Osteocyte (in vitro differentiated cells): ENCODE data around the gene SLC25A46. TPM values are rescaled to one million over a fixed set of nuclear protein-coding genes. Genes with fewer than 3 reads are reported as not detected.

Experiments used
- DNase-seq: peaks from one replicate; pipeline ENCODE4 v3.0.0; 2021; ENCODE audit warnings: mixed read lengths; ENCODE audit not compliant: unreplicated experiment; ENCODE audit errors: extremely low spot score
- H3K27ac Mint-ChIP-seq: one replicate; pipeline ENCODE4 v1.8.0; 2021; ENCODE audit warnings: mild to moderate bottlenecking, mixed read lengths; ENCODE audit not compliant: unreplicated experiment
- H3K27me3 Mint-ChIP-seq: one replicate; pipeline ENCODE4 v1.8.0; 2021; ENCODE audit warnings: mixed read lengths; ENCODE audit not compliant: unreplicated experiment
- H3K36me3 Mint-ChIP-seq: one replicate; pipeline ENCODE4 v1.8.0; 2021; ENCODE audit warnings: mixed read lengths; ENCODE audit not compliant: unreplicated experiment
- H3K4me1 Mint-ChIP-seq: one replicate; pipeline ENCODE4 v1.8.0; 2021; ENCODE audit warnings: mixed read lengths; ENCODE audit not compliant: unreplicated experiment
- H3K4me3 Mint-ChIP-seq: one replicate; pipeline ENCODE4 v1.8.0; 2021; ENCODE audit warnings: mild to moderate bottlenecking, moderate library complexity, mixed read lengths; ENCODE audit not compliant: unreplicated experiment
- H3K9me3 Mint-ChIP-seq: one replicate; pipeline ENCODE4 v1.8.0; 2021; ENCODE audit warnings: mixed read lengths; ENCODE audit not compliant: unreplicated experiment
- CTCF ChIP-seq: fragments of 200-600 bp; sonication (generic); IDR thresholded peaks from 2 replicates; pipeline ENCODE4 v1.5.0; 2021; ENCODE audit warnings: antibody characterized with exemption, mild to moderate bottlenecking, moderate library complexity
- total RNA-seq: library from RNA; stranded (reverse); gene quantifications from 2 replicates; pipeline ENCODE4 v1.2.1, GENCODE V29; 2021

Gene SLC25A46
- total RNA-seq, 1 donor from 2014 or later, result 41.9 TPM

- Mint-ChIP-seq H3K9me3 (no peaks in the 10 kb centered on the region), H3K4me1 (no peaks in the 10 kb centered on the region), H3K4me3 (no peak overlapping the region), H3K27me3 (no peaks in the 10 kb centered on the region), H3K27ac (peak overlapping the region; percentile 48), H3K36me3 (peaks cover 25% of the 10 kb centered on the region)
- no peak for DNase-seq
- TF ChIP-seq CTCF, result no peak
Measured at GRCh38 chr5:110754181-110754580, 15.4 kb downstream of the SLC25A46 start.

- Mint-ChIP-seq H3K36me3 (peaks cover 17% of the 10 kb centered on the region), H3K27ac (no peak overlapping the region), H3K4me3 (no peak overlapping the region), H3K27me3 (no peaks in the 10 kb centered on the region), H3K9me3 (no peaks in the 10 kb centered on the region), H3K4me1 (no peaks in the 10 kb centered on the region)
- no peak for DNase-seq
- TF ChIP-seq CTCF, result peak; percentile 75
Measured at GRCh38 chr5:110757118-110757729, 18.4 kb downstream of the SLC25A46 start.

- Mint-ChIP-seq H3K9me3 (no peaks in the 10 kb centered on the region), H3K27me3 (no peaks in the 10 kb centered on the region), H3K4me1 (no peaks in the 10 kb centered on the region), H3K4me3 (no peak overlapping the region), H3K36me3 (peaks cover 21% of the 10 kb centered on the region), H3K27ac (no peak overlapping the region)
- DNase-seq, result no peak
- no peak for TF ChIP-seq CTCF
Measured at GRCh38 chr5:110760158-110760557, 21.4 kb downstream of the SLC25A46 start.

- no peak for TF ChIP-seq CTCF
- Mint-ChIP-seq H3K36me3 (peaks cover 6% of the 10 kb centered on the region), H3K4me1 (peaks cover 8% of the 10 kb centered on the region), H3K4me3 (no peak overlapping the region), H3K27me3 (peaks cover 36% of the 10 kb centered on the region), H3K9me3 (no peaks in the 10 kb centered on the region), H3K27ac (no peak overlapping the region)
- DNase-seq, result no peak
Measured at GRCh38 chr5:110768138-110768860, 29.5 kb downstream of the SLC25A46 start.

- Mint-ChIP-seq H3K9me3 (no peaks in the 10 kb centered on the region), H3K27me3 (peaks cover 43% of the 10 kb centered on the region), H3K4me3 (no peak overlapping the region), H3K27ac (peak overlapping the region; percentile 67), H3K36me3 (peaks cover 5% of the 10 kb centered on the region), H3K4me1 (peaks cover 8% of the 10 kb centered on the region)
- DNase-seq, result no peak
- TF ChIP-seq CTCF, result no peak
Measured at GRCh38 chr5:110769000-110769681, 30.3 kb downstream of the SLC25A46 start.
